Neuronal stem cell (in vitro differentiated cells): Measurements from ENCODE around the gene CMTM7.
"Not testable (repeated sequence)": the region's sequence is repeated elsewhere in the genome, so short reads cannot be mapped to it uniquely, and the experiment has no call there.

ENCODE experiments used
- DNase-seq: peaks from one replicate; pipeline ENCODE4 v3.0.0-alpha.2; 2013; ENCODE audit warnings: low spot score
- H2AFZ ChIP-seq: one replicate; pipeline ENCODE4 v1.6.1; 2013; ENCODE audit warnings: mild to moderate bottlenecking, low read length, inconsistent platforms
- H2AK5ac ChIP-seq: 2 replicates; pipeline ENCODE4 v1.6.1; 2013; ENCODE audit warnings: low read depth, mild to moderate bottlenecking, inconsistent platforms, low read length, moderate library complexity, mixed read lengths
- H2BK120ac ChIP-seq: 2 replicates; pipeline ENCODE4 v1.6.1; 2013; ENCODE audit warnings: low read depth, mild to moderate bottlenecking, inconsistent platforms, low read length, moderate library complexity, mixed read lengths
- H2BK12ac ChIP-seq: one replicate; pipeline ENCODE4 v1.6.1; 2013; ENCODE audit warnings: low read length, inconsistent platforms
- H2BK15ac ChIP-seq: 2 replicates; pipeline ENCODE4 v1.6.1; 2013; ENCODE audit warnings: mild to moderate bottlenecking, low read length, inconsistent platforms, mixed read lengths
- H2BK5ac ChIP-seq: one replicate; pipeline ENCODE4 v1.6.1; 2013; ENCODE audit warnings: inconsistent platforms, mild to moderate bottlenecking, low read length, moderate library complexity
- H3K14ac ChIP-seq: one replicate; pipeline ENCODE4 v1.6.1; 2013; ENCODE audit warnings: low read length, inconsistent platforms
- H3K18ac ChIP-seq: 2 replicates; pipeline ENCODE4 v1.6.1; 2013; ENCODE audit warnings: low read length, inconsistent platforms
- H3K23ac ChIP-seq: 2 replicates; pipeline ENCODE4 v1.6.1; 2013; ENCODE audit warnings: low read depth, mild to moderate bottlenecking, mixed read lengths, low read length, inconsistent platforms; ENCODE audit not compliant: poor library complexity
- H3K27ac ChIP-seq: replicated peaks from 3 replicates; pipeline ENCODE4 v1.5.1; 2013; ENCODE audit warnings: low read length, inconsistent platforms
- H3K27me3 ChIP-seq, 3 experiments: 2 replicates each; pipeline ENCODE4 v1.6.1; 2013; ENCODE audit warnings: low read length in 3 of 3, mild to moderate bottlenecking in 2 of 3, inconsistent platforms in 1 of 3, low read depth in 1 of 3, mixed read lengths in 1 of 3, moderate library complexity in 1 of 3; ENCODE audit not compliant: control insufficient read depth in 3 of 3, insufficient read depth in 3 of 3
- H3K36me3 ChIP-seq, 2 donors: replicated peaks in 1 of 2; 2 replicates each; pipeline ENCODE4 v1.6.1; 2013; ENCODE audit warnings: low read length in 2 of 2; ENCODE audit not compliant: control insufficient read depth in 2 of 2, insufficient read depth in 2 of 2
- H3K4ac ChIP-seq: 2 replicates; pipeline ENCODE4 v1.6.1; 2013; ENCODE audit warnings: inconsistent platforms, mild to moderate bottlenecking, low read length, moderate library complexity
- H3K4me1 ChIP-seq, 2 donors: 1 replicate in 1 of 2; 2 replicates in 1 of 2; pipeline ENCODE4 v1.6.1; 2013; ENCODE audit warnings: low read length in 2 of 2, low read depth in 1 of 2; ENCODE audit not compliant: control insufficient read depth in 2 of 2, insufficient read depth in 1 of 2
- H3K4me2 ChIP-seq: one replicate; pipeline ENCODE4 v1.6.1; 2013; ENCODE audit warnings: mild to moderate bottlenecking, low read length, inconsistent platforms; ENCODE audit not compliant: insufficient read depth, poor library complexity, severe bottlenecking
- H3K4me3 ChIP-seq, 2 donors: 2 replicates each; pipeline ENCODE4 v1.5.1; 2013; ENCODE audit warnings: low read length in 2 of 2, mild to moderate bottlenecking in 2 of 2, inconsistent platforms in 1 of 2, moderate library complexity in 1 of 2
- H3K79me1 ChIP-seq: one replicate; pipeline ENCODE4 v1.6.1; 2013; ENCODE audit warnings: low read depth, mild to moderate bottlenecking, inconsistent platforms, low read length, moderate library complexity
- H3K9ac ChIP-seq: one replicate; pipeline ENCODE4 v1.6.1; 2013; ENCODE audit warnings: mild to moderate bottlenecking, low read depth, low read length, inconsistent platforms; ENCODE audit not compliant: poor library complexity
- H3K9me3 ChIP-seq, 2 donors: replicated peaks in 1 of 2; 2 replicates each; pipeline versions ENCODE3 to v1.6.1; 2013; ENCODE audit warnings: low read length in 2 of 2, mild to moderate bottlenecking in 2 of 2, inconsistent platforms in 1 of 2, low read depth in 1 of 2, mixed read lengths in 1 of 2, moderate library complexity in 1 of 2; ENCODE audit not compliant: control insufficient read depth in 2 of 2, insufficient read depth in 1 of 2
- H4K8ac ChIP-seq: one replicate; pipeline ENCODE4 v1.6.1; 2013; ENCODE audit warnings: low read depth, mild to moderate bottlenecking, inconsistent platforms, low read length, moderate library complexity
- H4K91ac ChIP-seq: one replicate; pipeline ENCODE4 v1.6.1; 2013; ENCODE audit warnings: low read length, low read depth, mild to moderate bottlenecking, inconsistent platforms; ENCODE audit not compliant: poor library complexity
- WGBS, 2 donors: extraction: QIAGEN DNeasy Blood & Tissue Kit; methylation state at CpG; one replicate each; pipeline ENCODE4 v1.1.7; 2013; ENCODE audit warnings: missing lambda C conversion rate in 2 of 2, mixed read lengths in 1 of 2; ENCODE audit not compliant: insufficient read length in 2 of 2, insufficient replicate concordance in 1 of 2; ENCODE audit errors: extremely low coverage in 2 of 2; 5-methylcytosine and 5-hydroxymethylcytosine counted together

The CMTM7 gene

DNA sequence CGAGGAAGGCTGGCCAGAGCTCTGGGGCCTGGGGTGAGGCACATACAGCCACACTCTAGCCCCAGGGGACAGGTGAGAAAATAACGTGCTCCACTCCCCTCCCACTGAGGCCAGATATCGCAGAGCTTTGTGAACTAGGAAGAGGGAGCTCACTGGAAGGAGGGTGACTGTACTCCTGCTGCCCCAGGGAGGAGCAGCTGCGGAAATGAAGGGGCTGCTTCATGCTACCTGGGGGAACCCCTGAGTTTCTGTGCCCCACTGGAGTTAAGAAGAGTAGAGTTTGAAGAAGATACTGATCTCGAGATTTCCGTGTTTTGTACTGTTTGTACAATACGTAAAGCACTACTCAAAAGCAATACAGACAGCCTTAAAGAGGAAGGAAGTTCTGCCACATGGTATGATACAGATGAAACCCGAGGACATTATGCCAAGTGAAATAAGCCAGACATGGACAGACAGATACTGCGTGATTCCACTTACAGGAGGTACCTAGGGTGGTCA lies 66.4 kb downstream of the CMTM7 start:
- DNase-seq, result no peak
- Histone ChIP-seq H2BK15ac (no peak overlapping the region), H3K79me1 (no peaks in the 10 kb centered on the region), H2AK5ac (no peak overlapping the region), H4K8ac (no peak overlapping the region), H3K9ac (no peak overlapping the region), H2AFZ (no peak overlapping the region), H4K91ac (no peak overlapping the region), H3K4me3 (no peak overlapping the region), H3K4me1 (peaks cover 16 to 20% of the 10 kb centered on the region in 2 donors), H3K18ac (no peak overlapping the region), H3K27me3 (no peaks in the 10 kb centered on the region), H2BK12ac (no peak overlapping the region), H2BK120ac (no peak overlapping the region), H3K36me3 (peaks cover 2 to 47% of the 10 kb centered on the region in 2 donors), H3K4ac (no peak overlapping the region), H3K27ac (no peak overlapping the region), H3K23ac (no peak overlapping the region), H3K4me2 (no peak overlapping the region), H3K14ac (no peak overlapping the region), H2BK5ac (no peak overlapping the region), H3K9me3 (no peaks in the 10 kb centered on the region)
- no CpG with 5 or more reads among the region's 9 CpGs for WGBS, 2 donors

DNA sequence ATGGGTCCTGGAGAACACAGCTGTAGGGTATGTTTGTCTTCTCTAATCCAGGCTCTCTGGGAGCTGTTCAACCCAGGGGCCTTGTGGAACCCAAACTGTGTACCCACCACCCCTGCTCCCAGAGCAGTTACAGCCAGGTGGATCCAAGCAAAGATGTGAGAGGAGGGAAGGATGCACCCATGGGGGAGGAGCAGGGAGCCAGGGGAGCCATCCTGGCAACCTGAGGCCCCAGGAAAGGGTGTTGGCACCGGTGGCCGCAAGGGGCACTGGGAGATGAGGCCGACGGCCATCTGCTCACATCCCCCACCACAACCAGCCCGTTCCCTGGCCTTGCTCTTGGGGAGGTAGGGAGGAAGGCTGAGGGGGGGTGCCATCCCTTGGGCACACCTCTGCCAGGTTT lies 67.8 kb downstream of the CMTM7 start:
- no CpG with 5 or more reads among the region's 5 CpGs for WGBS, 2 donors
- no peak overlapping the region for H4K91ac ChIP-seq
- H2AK5ac ChIP-seq, result peak overlapping the region; percentile 26
- peak overlapping the region; percentile 14 for H2BK120ac ChIP-seq
- no peak overlapping the region for H3K4me2 ChIP-seq
- no peak overlapping the region for H2BK15ac ChIP-seq
- no peak overlapping the region for H3K9ac ChIP-seq
- H2BK12ac ChIP-seq, result no peak overlapping the region
- H3K4ac ChIP-seq, result no peak overlapping the region
- no peak overlapping the region for H3K4me3 ChIP-seq
- DNase-seq, result no peak
- no peaks in the 10 kb centered on the region for H3K79me1 ChIP-seq
- peaks cover 0 to 33% of the 10 kb centered on the region in 2 donors for H3K36me3 ChIP-seq
- H3K9me3 ChIP-seq, result no peaks in the 10 kb centered on the region
- peak overlapping the region; percentile 70 for H2AFZ ChIP-seq
- H3K14ac ChIP-seq, result no peak overlapping the region
- H3K23ac ChIP-seq, result no peak overlapping the region
- H4K8ac ChIP-seq, result no peak overlapping the region
- peaks cover 14 to 20% of the 10 kb centered on the region in 2 donors for H3K4me1 ChIP-seq
- peak overlapping the region; percentile 88 for H3K18ac ChIP-seq
- no peaks in the 10 kb centered on the region for H3K27me3 ChIP-seq
- no peak overlapping the region for H2BK5ac ChIP-seq
- H3K27ac ChIP-seq, result no peak overlapping the region

DNA sequence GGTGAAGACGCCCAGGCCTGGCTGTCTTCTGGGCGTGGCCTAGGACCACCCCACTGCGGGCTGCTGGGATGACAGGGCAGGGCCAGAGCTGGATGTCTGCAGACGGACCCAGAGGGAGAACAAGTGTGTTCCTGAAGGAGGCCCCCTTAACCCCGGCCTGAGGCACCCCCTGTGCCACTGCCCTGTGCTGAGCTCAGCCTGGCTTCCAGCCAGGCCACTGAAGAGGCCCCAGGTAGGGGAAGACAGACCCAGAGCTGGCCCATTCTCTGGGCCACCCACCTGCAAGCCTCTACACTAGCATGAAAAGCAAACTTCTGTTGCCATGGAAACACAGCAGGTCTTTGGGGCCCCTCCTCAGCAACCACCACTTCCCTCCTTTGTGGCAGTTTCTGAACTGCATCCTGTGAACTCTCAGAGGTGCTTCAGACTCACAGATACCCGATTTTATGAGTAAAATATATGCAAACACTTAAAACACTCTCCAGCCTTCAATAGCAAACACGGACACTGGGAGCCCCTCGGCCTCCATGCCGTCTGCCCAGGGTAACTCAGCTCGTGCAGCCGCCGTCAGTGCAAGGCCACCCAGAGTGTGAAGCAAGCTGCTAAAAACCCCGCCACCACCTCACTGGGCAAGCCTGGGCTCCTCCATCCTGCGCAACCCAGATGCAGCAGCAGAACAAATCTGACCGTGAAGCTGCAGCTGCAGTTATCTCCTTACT lies 68.5 kb downstream of the CMTM7 start:
- DNase-seq, result peak; percentile 83
- Histone ChIP-seq H3K79me1 (no peaks in the 10 kb centered on the region), H3K4ac (no peak overlapping the region), H2BK15ac (no peak overlapping the region), H3K14ac (no peak overlapping the region), H3K4me2 (peak overlapping the region; percentile 39), H2BK120ac (no peak overlapping the region), H3K36me3 (peaks cover 0 to 26% of the 10 kb centered on the region in 2 donors), H3K9me3 (no peaks in the 10 kb centered on the region), H3K4me1 (peaks cover 14 to 20% of the 10 kb centered on the region in 2 donors), H2AK5ac (peak overlapping the region; percentile 26), H3K4me3 (peak overlapping the region in 1 of 2 donors; percentile 24), H3K18ac (peak overlapping the region; percentile 88), H3K27ac (peak overlapping the region; percentile 4), H4K91ac (no peak overlapping the region), H4K8ac (no peak overlapping the region), H2BK5ac (no peak overlapping the region), H3K9ac (no peak overlapping the region), H3K23ac (no peak overlapping the region), H2AFZ (peak overlapping the region; percentile 70), H3K27me3 (no peaks in the 10 kb centered on the region), H2BK12ac (no peak overlapping the region)
- no CpG with 5 or more reads among the region's 15 CpGs for WGBS, 2 donors

DNA sequence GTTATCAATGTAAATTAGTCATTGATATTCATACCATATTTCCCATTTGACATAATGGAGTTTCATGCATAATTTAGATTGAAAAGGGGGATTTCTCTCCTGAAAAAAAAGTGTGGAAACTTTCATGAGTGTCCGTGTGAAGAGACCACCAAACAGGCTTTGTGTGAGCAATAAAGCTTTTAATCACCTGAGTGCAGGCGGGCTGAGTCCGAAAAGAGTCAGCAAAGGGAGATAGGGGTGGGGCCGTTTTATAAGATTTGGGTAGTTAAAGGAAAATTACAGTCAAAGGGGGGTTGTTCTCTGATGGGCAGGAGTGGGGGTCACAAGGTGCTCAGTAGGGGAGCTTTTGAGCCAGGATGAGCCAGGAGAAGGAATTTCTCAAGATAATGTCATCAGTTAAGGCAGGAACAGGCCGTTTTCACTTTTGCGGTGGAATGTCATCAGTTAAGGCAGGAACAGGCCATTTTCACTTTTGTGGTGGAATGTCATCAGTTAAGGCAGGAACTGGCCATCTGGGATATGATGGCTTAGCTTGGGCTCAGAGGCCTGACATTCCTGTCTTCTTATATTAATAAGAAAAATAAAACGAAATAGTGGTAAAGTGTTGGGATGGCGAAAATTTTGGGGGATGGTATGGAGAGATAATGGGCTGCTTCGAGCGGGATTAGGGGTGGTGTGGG lies 69.3 kb downstream of the CMTM7 start:
- no CpG with 5 or more reads among the region's 10 CpGs for WGBS, 2 donors
- not testable (repeated sequence) for H3K23ac ChIP-seq, H4K91ac ChIP-seq, H2BK15ac ChIP-seq, H2BK120ac ChIP-seq, H3K27ac ChIP-seq, H3K4me3 ChIP-seq, H3K14ac ChIP-seq, DNase-seq, H2BK12ac ChIP-seq, H3K9me3 ChIP-seq, H2AK5ac ChIP-seq, H3K27me3 ChIP-seq, H3K4me2 ChIP-seq, H3K9ac ChIP-seq, H3K4ac ChIP-seq, H3K18ac ChIP-seq, H4K8ac ChIP-seq, H3K79me1 ChIP-seq, H2BK5ac ChIP-seq
- Histone ChIP-seq H3K36me3 (peaks cover 0 to 18% of the 10 kb centered on the region in 2 donors), H3K4me1 (peaks cover 12 to 20% of the 10 kb centered on the region in 2 donors), H2AFZ (peak overlapping the region; percentile 70)
